Activated CD8-positive, alpha-beta memory T cell treated with anti-CD3 and anti-CD28 coated beads for 1 hour (primary cell): ENCODE data around the gene GUCY2C.
"Not testable (repeated sequence)": the region's sequence is repeated elsewhere in the genome, so short reads cannot be mapped to it uniquely, and the experiment has no call there.

Source experiments
- DNase-seq, 2 donors: peaks; one replicate each; pipeline ENCODE4 v3.0.0-alpha.2; 2020; ENCODE audit warnings: low read depth in 1 of 2; ENCODE audit errors: extremely low read depth in 1 of 2

GUCY2C gene

DNA sequence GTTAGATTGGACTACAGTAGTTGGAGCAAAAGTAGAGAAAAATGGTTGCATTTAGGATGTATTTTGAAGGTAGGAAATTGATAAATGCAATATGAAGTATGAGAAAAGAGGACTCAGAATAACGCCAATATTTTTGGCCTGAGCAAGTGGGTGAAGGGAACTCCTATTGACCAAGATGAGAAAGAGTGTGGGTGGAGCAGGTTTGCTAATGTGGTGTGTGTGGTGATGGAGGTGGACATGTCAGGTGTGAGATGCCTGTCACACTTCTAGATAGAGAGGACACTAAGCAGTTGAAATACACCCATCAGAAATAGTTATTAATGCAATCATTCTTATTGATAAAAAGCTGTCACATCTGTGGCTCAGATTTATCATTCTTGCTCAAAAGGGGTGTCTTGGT is 7.3 kb downstream of the GUCY2C start:
- DNase-seq = no peak

GRCh38 chr12:14682231-14682630 is 14.2 kb downstream of the GUCY2C start:
- not testable (repeated sequence) for DNase-seq

- DNase-seq = no peak
Observed at GRCh38 chr12:14681625-14682024, 14.8 kb downstream of the GUCY2C start.

DNA sequence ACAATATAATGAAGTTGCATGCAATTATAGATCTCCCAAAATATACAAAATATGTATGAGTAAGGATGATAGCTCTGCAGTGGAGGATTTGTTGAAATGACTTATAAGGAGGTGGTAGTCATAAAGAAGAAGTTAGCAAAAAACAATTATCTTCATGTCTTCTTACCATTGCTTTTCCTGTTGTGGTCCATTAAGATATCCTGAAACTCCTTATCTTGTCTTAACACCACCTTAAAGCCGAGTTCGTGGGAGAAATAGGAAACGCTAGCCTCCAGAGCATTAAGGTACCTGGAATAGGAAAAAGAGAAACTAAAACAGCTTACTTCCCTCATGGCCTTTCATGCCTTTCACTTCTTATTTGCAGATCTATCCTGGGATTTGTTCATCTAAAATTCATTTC is 15.2 kb downstream of the GUCY2C start:
- no peak for DNase-seq

DNA sequence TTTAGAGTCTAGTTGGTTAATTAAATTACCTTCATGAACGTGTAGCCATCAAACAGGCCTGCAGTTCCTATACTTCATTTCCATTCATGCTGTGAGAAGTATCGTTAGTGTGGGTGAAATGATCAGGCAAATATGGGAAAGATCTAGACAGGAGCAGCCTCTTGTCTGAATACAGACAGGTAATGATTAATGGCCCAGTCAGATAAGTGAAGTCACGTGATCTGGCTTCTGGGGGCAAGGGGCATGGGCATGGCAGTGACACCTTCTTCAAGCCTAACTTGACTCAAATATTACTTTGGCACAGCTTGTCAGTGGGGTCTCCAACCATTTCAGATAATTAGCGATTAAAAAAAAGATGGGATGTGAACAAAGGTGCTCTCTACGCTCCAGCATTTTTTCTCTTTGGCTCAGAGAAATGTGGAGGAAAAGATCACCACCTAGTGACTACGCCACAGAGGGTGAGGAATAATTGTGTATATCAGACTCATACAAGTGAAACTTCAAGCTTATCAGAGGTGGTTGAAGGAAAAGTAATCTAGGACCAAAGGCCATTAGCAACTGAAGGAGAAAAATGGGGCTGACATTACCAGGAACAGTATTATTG is 17.8 kb downstream of the GUCY2C start:
- DNase-seq = no peak

DNA sequence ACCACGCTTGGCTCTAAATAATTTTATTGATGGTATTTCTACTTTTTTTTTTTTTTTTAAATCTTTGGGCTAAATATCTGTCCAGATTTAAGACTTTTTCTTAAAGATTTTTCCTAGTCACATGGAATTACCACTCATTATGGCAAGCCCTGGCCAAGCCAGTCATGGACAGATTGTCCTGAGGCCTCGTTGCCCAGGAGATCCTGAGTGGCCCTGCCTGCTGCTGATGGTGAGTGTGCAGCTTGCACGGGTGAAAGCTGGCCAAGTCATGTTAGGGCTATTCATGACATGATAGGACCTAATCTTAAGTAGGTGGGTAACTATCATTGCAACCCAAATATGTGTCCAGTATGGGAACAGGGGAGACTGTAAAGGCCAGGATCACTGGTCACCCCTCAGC is 27.8 kb downstream of the GUCY2C start:
- DNase-seq = no peak

DNA sequence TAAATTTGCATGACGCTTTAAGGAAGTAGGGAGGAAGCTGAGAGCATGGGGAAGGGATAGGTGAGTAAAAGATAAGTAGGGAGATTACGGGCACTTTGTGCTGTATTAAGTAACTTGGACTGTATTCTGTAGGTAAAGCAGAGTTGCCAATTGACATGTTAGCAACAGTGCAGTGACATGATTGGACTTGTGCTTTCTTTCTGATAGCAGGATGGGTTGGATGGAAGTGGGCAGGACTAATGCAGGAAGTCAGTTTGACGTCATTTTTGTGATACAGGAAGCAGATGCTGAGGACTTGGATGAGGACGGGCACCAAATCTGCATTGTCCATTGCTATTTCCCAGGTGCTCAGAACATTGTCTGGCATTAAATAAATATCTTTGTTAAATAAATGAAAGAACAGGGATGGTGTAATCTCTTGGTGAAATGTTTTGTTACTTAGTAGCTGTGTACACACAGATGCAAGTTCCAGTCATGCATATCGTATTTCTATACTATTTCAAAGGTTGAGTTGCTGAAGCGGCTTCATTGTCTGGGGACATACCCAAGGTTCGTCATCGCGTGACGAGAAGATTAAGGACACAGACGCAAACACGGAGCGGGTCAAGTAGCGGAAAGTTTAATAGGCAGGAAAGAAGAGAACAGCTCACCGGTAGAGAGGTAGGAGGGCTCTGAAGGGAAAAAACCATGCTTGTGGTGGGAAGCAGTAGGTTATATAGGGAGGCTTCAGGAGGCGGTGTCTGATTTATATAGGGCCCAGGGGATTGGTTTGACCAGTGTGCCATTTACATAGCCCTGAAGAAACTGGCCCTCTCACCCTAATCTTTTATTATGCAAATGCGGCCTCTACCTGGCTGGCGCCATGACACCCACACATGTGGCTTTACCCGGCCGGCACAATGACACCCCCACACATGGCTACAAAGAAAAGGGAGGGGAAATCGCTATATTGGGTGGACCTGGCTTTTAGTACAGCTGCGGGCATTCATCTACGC is 30.7 kb downstream of the GUCY2C start:
- no peak for DNase-seq

- DNase-seq = peak in 1 of 2 donors; percentile 5
Observed at GRCh38 chr12:14664434-14665023, 31.9 kb downstream of the GUCY2C start.

GRCh38 chr12:14663002-14663401 is 33.4 kb downstream of the GUCY2C start:
- no peak for DNase-seq

DNA sequence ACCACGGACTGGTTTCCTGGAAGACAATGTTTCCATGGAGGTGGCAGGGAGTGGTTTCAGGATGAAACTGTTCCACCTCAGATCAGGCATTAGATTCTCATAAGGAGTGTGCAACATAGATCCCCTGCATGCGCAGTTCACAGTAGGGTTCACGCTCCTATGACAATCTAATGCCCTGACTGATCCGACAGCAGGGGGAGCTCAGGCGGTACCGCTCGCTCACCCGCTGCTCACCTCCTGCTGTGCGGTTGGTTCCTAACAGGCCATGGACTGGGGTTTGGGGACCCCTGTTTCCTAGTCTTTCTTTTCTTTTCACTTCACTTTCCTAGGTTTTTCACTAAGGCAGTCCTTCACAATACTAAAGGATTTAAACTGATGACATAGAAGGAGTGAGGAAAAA is 39.6 kb downstream of the GUCY2C start:
- no peak for DNase-seq

GRCh38 chr12:14655284-14655683 is 41.1 kb downstream of the GUCY2C start:
- no peak for DNase-seq

DNA sequence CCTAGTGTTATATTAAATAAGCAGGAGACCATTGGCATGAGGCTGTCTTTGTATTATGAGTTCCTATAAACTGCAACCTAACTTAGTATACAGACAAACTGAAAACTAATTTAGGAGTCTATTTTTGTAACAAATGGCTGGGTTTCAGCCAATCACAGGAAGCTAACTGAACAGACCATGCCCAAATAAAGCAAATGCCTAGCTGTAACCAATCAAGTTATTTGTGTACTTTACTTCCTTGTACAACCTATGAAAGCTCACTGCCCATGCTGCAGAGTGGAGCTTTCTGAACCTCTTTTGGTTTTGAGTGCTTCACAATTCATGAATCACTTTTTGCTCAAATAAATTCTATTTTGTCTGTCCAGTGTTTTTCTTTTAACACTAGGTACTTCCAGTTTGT is 41.6 kb downstream of the GUCY2C start:
- no peak for DNase-seq

DNA sequence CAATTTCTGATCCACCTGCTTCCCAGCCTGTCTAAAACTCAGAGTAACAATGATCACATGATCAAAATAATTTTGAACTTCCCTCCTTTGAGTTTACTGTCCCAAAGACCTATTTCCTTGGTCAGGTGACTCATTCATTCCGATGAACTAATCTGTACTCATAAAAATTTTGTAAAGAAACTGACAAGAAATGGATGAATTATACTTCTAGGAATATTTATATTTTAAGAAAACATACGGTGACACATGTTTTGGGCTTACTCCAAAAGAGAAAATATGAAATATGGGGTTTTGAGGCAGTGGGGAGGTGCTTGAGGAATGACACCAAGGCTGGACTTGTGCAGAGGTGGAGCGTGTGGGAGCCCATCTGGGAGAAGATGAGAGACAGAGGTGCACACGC is 42.0 kb downstream of the GUCY2C start:
- DNase-seq = no peak

GRCh38 chr12:14652483-14652882 is 43.9 kb downstream of the GUCY2C start:
- DNase-seq = no peak

GRCh38 chr12:14651371-14651770 is 45.0 kb downstream of the GUCY2C start:
- DNase-seq = no peak

DNA sequence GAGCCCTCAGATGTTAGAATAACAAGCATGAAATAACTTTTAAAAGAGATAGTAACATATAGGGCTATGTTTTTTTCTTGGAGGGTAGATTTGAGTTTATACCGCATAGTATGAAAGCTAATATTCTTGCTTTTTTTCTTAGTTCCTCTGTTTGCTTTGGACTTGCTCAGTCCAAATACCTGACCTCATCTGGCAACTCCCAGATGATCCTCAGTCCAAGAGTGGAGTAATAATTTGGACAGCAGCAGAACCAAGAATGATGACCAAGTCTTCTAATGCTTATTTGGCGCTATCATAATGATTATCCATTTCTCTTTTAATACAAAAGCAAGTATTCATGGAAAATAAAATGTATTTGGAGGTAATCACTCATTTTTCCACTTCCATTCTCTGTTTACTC is 45.6 kb downstream of the GUCY2C start:
- no peak for DNase-seq

GRCh38 chr12:14647028-14647750 is 49.2 kb downstream of the GUCY2C start:
- DNase-seq = no peak

GRCh38 chr12:14643251-14643650 is 53.1 kb downstream of the GUCY2C start:
- DNase-seq = no peak

DNA sequence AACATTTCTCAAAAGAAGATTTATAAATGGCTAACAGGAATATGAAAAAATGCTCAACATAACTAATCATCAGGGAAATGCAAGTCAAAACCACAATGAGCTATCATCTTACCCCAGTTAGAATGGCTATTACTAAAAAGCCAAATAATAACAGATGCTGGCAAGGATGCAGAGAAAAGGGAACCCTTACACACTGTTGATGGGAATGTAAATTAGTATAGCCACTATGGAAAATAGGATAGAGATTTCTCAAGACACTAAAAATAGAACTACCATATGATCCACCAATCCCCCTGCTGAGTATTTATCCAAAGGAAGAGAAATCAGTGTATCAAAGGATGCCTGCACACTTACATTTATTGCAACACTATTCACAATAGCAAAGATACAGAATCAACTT is 58.3 kb downstream of the GUCY2C start:
- no peak for DNase-seq

DNA sequence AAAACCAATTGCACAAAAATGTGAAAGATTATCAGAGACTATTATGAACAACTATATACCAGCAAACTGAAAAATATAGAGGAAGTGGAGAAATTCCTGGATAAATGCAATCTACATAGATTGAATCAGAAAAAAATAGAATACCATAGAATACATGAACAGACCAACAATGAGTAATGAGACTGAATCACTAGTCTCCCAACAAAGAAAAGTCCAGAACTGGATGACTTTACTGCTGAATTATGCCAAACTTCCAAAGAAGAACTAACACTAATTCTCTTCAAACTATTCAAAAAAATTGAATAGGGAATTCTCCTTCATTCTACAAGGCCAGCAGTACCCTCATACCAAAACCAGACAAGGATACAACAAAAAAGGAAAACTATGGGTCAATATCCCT is 60.6 kb downstream of the GUCY2C start:
- DNase-seq = no peak

DNA sequence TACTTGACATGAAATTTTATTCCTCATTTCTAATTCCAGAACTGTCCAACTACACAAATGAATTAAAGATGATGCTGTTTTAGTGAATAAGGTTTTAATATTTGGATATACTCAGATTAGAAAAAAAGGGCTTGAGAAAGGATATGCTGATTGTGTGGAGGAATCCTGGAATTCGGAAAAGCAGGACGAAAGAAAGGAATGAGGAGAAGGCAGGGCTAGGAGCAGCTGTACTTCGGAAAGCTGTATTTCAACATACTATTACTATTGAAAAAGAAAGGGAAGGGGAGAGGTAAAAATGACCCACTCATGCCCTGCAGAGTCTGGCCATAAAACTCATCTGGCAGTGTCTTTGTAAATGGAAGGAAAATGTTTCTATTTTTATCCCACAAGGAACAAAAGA is 65.6 kb downstream of the GUCY2C start:
- no peak for DNase-seq
